GM12892 (cell line): ENCODE data around the gene RSAD1.

Experiments
- POLR2A ChIP-seq: IDR thresholded peaks from 2 replicates; pipeline ENCODE4 v1.6.1; 2011; ENCODE audit warnings: low read depth, low read length, control low read depth
- POLR2AphosphoS5 ChIP-seq: IDR thresholded peaks from 2 replicates; pipeline ENCODE4 v1.6.1; 2011; ENCODE audit warnings: low read depth, low read length, control low read depth

- no peak for TF ChIP-seq POLR2A
- TF ChIP-seq POLR2AphosphoS5, result no peak
Measured at GRCh38 chr17:50447870-50448595, 30.6 kb upstream of the RSAD1 start.
